ENCODE measurements around the gene GSPT1. TPM values are rescaled to one million over a fixed set of nuclear protein-coding genes. Genes with fewer than 3 reads are reported as not detected.
"Not testable (repeated sequence)": the region's sequence is repeated elsewhere in the genome, so short reads cannot be mapped to it uniquely, and the experiment has no call there.

Gene GSPT1
- total RNA-seq, 1 experiment from 2014 or later = 194 TPM

DNA sequence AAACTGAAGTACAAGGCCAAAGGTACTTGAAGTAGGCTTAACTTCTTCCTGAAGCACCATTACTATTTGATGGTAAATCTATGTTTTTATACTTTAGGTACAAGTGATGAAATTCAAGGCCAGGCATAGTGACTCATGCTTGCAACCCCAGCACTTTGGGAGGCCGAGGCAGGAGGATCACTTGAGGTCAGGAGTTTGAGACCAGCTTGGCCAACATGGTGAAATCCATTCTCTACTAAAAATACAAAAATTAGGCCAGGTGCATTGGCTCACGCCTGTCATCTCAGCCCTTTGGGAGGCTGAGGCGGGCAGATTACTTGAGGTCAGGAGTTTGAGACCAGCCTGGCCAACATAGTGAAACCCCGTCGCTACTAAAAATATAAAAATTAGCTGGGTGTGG is 92.1 kb downstream of the GSPT1 start:
- DNase-seq (ENCODE audit: low read depth, low spot score); H3K27me3 ChIP-seq (ENCODE audit: control insufficient read depth, insufficient read depth, low read length); H3K4me1 ChIP-seq (ENCODE audit: control insufficient read depth, insufficient read depth, low read length); H3K9me3 ChIP-seq (ENCODE audit: control insufficient read depth, insufficient read depth, low read depth, low read length); ATAC-seq; intact Hi-C loops (cut with micrococcal nuclease; ENCODE audit: unreplicated experiment); in situ Hi-C loops (cut with HindIII; ENCODE audit: low pct_unique_long_range_greater_than_20kb, low sequenced_read_pairs); H3K4me3 ChIP-seq (ENCODE audit: low read depth in 2 of 2, low read length in 2 of 2); H3K36me3 ChIP-seq (ENCODE audit: control insufficient read depth, insufficient read depth, low read length); POLR2A ChIA-PET; CTCF ChIA-PET; H3K27ac ChIP-seq (ENCODE audit: low read length); BruUV-seq (replicated peaks): not testable (repeated sequence)

DNA sequence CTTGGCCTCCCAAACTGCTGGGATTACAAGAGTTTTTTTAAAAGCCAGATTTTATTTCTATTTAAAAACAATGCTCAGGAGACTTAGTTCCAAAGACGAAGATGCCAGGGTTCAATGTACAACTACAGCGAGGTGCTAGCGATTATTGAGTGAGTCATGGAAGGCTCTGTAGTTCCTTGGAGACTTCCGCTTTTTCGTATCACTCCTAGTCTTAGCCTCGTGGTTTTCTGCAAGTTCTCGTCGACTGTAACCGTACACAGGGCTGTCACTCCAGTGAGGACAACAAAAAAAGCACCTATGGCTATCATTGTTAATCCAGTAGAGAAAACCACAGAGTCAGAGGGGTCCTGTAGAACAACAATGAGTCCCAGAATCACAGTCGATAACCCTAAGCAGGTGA is 96.0 kb downstream of the GSPT1 start:
- ATAC-seq (no peak), DNase-seq (ENCODE audit: low read depth, low spot score) (no peak)
- no peaks in the 10 kb centered on the region for H3K9me3 ChIP-seq (ENCODE audit: control insufficient read depth, insufficient read depth, low read depth, low read length)
- no peak overlapping the region for H3K27ac ChIP-seq (ENCODE audit: low read length)
- POLR2A ChIA-PET = interaction anchor here (0.7 kb wide), 1 partner anchor 19 kb away, joined by 3 read pairs; no protein-coding TSS in a partner anchor
- TF ChIP-seq, protein P1, sequence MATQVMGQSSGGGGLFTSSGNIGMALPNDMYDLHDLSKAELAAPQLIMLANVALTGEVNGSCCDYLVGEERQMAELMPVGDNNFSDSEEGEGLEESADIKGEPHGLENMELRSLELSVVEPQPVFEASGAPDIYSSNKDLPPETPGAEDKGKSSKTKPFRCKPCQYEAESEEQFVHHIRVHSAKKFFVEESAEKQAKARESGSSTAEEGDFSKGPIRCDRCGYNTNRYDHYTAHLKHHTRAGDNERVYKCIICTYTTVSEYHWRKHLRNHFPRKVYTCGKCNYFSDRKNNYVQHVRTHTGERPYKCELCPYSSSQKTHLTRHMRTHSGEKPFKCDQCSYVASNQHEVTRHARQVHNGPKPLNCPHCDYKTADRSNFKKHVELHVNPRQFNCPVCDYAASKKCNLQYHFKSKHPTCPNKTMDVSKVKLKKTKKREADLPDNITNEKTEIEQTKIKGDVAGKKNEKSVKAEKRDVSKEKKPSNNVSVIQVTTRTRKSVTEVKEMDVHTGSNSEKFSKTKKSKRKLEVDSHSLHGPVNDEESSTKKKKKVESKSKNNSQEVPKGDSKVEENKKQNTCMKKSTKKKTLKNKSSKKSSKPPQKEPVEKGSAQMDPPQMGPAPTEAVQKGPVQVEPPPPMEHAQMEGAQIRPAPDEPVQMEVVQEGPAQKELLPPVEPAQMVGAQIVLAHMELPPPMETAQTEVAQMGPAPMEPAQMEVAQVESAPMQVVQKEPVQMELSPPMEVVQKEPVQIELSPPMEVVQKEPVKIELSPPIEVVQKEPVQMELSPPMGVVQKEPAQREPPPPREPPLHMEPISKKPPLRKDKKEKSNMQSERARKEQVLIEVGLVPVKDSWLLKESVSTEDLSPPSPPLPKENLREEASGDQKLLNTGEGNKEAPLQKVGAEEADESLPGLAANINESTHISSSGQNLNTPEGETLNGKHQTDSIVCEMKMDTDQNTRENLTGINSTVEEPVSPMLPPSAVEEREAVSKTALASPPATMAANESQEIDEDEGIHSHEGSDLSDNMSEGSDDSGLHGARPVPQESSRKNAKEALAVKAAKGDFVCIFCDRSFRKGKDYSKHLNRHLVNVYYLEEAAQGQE (IDR thresholded peaks at IDR 0.05; ENCODE audit: insufficient read depth in 1 of 2, low read depth in 2 of 2, low read length in 1 of 2) = no peak
- TF ChIP-seq POLR2AphosphoS5 (IDR thresholded peaks at IDR 0.05; ENCODE audit: low read depth, low read length) = no peak
- no peak for TF ChIP-seq SIN3A (IDR thresholded peaks at IDR 0.05; ENCODE audit: borderline replicate concordance, insufficient read depth, low read depth, low read length)
- TF ChIP-seq TCF7L2 (IDR thresholded peaks at IDR 0.05; ENCODE audit: low read depth, low read length) = no peak
- TF ChIP-seq, protein P2, sequence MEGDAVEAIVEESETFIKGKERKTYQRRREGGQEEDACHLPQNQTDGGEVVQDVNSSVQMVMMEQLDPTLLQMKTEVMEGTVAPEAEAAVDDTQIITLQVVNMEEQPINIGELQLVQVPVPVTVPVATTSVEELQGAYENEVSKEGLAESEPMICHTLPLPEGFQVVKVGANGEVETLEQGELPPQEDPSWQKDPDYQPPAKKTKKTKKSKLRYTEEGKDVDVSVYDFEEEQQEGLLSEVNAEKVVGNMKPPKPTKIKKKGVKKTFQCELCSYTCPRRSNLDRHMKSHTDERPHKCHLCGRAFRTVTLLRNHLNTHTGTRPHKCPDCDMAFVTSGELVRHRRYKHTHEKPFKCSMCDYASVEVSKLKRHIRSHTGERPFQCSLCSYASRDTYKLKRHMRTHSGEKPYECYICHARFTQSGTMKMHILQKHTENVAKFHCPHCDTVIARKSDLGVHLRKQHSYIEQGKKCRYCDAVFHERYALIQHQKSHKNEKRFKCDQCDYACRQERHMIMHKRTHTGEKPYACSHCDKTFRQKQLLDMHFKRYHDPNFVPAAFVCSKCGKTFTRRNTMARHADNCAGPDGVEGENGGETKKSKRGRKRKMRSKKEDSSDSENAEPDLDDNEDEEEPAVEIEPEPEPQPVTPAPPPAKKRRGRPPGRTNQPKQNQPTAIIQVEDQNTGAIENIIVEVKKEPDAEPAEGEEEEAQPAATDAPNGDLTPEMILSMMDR (IDR thresholded peaks at IDR 0.05) = no peak
- H3K27me3 ChIP-seq (ENCODE audit: control insufficient read depth, insufficient read depth, low read length) = no peaks in the 10 kb centered on the region
- no peaks in the 10 kb centered on the region for H3K4me1 ChIP-seq (ENCODE audit: control insufficient read depth, insufficient read depth, low read length)
- H3K36me3 ChIP-seq (ENCODE audit: control insufficient read depth, insufficient read depth, low read length) = no peaks in the 10 kb centered on the region
- no TSS peak for BruUV-seq (replicated peaks)
- in situ Hi-C loops (cut with HindIII; ENCODE audit: low pct_unique_long_range_greater_than_20kb, low sequenced_read_pairs) (no loop called here), intact Hi-C loops (cut with micrococcal nuclease; ENCODE audit: unreplicated experiment) (no loop called here)
- CTCF ChIA-PET = interaction anchor here (0.8 kb wide), 1 partner anchor 23 kb away, joined by 5 read pairs; the partner anchor contains the start of gene ZC3H7A
- no peak overlapping the region for H3K4me3 ChIP-seq (ENCODE audit: low read depth in 2 of 2, low read length in 2 of 2)

DNA sequence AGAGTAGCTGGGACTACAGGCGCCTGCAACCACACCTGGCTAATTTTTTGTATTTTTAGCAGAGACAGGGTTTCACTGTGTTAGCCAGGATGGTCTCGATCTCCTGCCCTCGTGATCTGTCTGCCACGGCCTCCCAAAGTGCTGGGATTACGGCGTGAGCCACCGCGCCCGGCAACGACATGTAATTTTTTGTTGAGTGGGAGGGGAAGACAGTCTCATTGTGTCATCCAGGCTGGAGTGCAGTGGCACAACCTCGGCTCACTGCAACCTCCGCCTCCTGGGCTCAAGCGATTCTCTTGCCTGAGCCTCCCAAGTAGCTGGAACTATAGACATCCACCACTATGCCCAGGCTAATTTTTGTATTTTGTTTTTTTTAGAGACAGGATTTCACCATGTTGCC is 96.8 kb downstream of the GSPT1 start:
- ATAC-seq; H3K9me3 ChIP-seq (ENCODE audit: control insufficient read depth, insufficient read depth, low read depth, low read length); POLR2A ChIA-PET; in situ Hi-C loops (cut with HindIII; ENCODE audit: low pct_unique_long_range_greater_than_20kb, low sequenced_read_pairs); H3K4me3 ChIP-seq (ENCODE audit: low read depth in 2 of 2, low read length in 2 of 2); intact Hi-C loops (cut with micrococcal nuclease; ENCODE audit: unreplicated experiment); H3K36me3 ChIP-seq (ENCODE audit: control insufficient read depth, insufficient read depth, low read length); BruUV-seq (replicated peaks); H3K27me3 ChIP-seq (ENCODE audit: control insufficient read depth, insufficient read depth, low read length); CTCF ChIA-PET; DNase-seq (ENCODE audit: low read depth, low spot score); H3K4me1 ChIP-seq (ENCODE audit: control insufficient read depth, insufficient read depth, low read length); H3K27ac ChIP-seq (ENCODE audit: low read length): not testable (repeated sequence)

Other genes with a start within 250 kb of the GSPT1 start
- 15.6 TPM for gene SNN, start 247.5 kb downstream of the GSPT1 start, total RNA-seq (2021; ENCODE audit: unreplicated experiment)
- gene TXNDC11, start 173.1 kb downstream of the GSPT1 start, total RNA-seq (2021; ENCODE audit: unreplicated experiment) = 30.5 TPM
- gene ZC3H7A, start 118.7 kb downstream of the GSPT1 start, total RNA-seq (2021; ENCODE audit: unreplicated experiment) = 52.3 TPM
- gene RSL1D1, start 64.4 kb downstream of the GSPT1 start, total RNA-seq (2021; ENCODE audit: unreplicated experiment) = 195 TPM
- 10.3 TPM for gene NPIPB2, start 26.1 kb upstream of the GSPT1 start, total RNA-seq (2021; ENCODE audit: unreplicated experiment)
- not detected for gene TNFRSF17, start 49.3 kb upstream of the GSPT1 start, total RNA-seq (2021; ENCODE audit: unreplicated experiment)
- 8.5 TPM for gene SNX29, start 60.8 kb upstream of the GSPT1 start, total RNA-seq (2021; ENCODE audit: unreplicated experiment)

Measured in Panc1 (cell line).